ENCODE data around the gene NELL1.

The NELL1 gene

GRCh38 chr11:21116009-21116408 lies 446.6 kb downstream of the NELL1 start:
- ChIA-PET CTCF (no interaction called here), POLR2A (no interaction called here)
- no peak for TF ChIP-seq FOXA1 (IDR thresholded peaks at IDR 0.05)
- no peak for TF ChIP-seq ZNF384 (IDR thresholded peaks at IDR 0.05)
- TF ChIP-seq FOXM1 (IDR thresholded peaks at IDR 0.05; ENCODE audit: borderline replicate concordance) = no peak
- TF ChIP-seq CTBP1 (IDR thresholded peaks at IDR 0.05; ENCODE audit: borderline replicate concordance) = no peak
- TF ChIP-seq SUZ12 (IDR thresholded peaks at IDR 0.05) = no peak
- TF ChIP-seq ARNT (IDR thresholded peaks at IDR 0.05) = no peak
- no peak for TF ChIP-seq TARDBP (IDR thresholded peaks at IDR 0.05)
- TF ChIP-seq L3MBTL2 (conservative IDR thresholded peaks at IDR 0.05) = no peak
- no peak for TF ChIP-seq PKNOX1 (IDR thresholded peaks at IDR 0.05)
- TF ChIP-seq LEF1 (IDR thresholded peaks at IDR 0.05; ENCODE audit: borderline replicate concordance) = no peak
- TF ChIP-seq BHLHE40 (IDR thresholded peaks at IDR 0.05; ENCODE audit: borderline replicate concordance) = no peak
- no peak for TF ChIP-seq HDGF (IDR thresholded peaks at IDR 0.05; ENCODE audit: borderline replicate concordance)
- no peak for TF ChIP-seq FOXK2 (IDR thresholded peaks at IDR 0.05)
- TF ChIP-seq ELF4 (IDR thresholded peaks at IDR 0.05) = no peak
- TF ChIP-seq SP1 (IDR thresholded peaks at IDR 0.05) = no peak
- no peak for TF ChIP-seq NFRKB (IDR thresholded peaks at IDR 0.05)
- no peak for DNase-seq (ENCODE audit: extremely low spot score)

DNA sequence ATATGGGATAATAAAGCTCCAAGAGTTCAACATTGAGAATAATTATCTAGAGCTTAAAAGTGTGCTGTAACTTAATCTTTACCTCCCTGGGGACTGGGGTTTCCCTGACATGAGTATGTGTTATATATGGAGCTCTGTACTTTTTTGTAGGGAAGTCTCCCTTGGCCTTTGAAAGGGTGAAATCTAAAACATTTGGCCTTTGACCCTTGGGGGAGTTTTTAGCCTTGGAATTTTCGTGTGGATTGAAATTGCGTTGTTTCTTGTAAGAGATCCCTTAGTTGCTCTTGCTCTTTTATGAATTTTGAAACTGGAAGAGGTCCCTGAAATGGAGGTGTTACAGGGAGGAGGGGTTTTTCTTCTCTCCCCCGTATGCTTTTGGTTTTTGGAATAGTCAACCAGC lies 450.0 kb downstream of the NELL1 start:
- ChIA-PET CTCF (no interaction called here), POLR2A (no interaction called here)
- TF ChIP-seq ARNT (IDR thresholded peaks at IDR 0.05) (no peak), NFRKB (IDR thresholded peaks at IDR 0.05) (no peak), L3MBTL2 (conservative IDR thresholded peaks at IDR 0.05) (no peak)
- DNase-seq (ENCODE audit: extremely low spot score) = no peak

- CTCF ChIA-PET = no interaction called here
- POLR2A ChIA-PET = no interaction called here
- DNase-seq (ENCODE audit: extremely low spot score) = no peak
- TF ChIP-seq PKNOX1 (IDR thresholded peaks at IDR 0.05) (no peak), FOXM1 (IDR thresholded peaks at IDR 0.05; ENCODE audit: borderline replicate concordance) (no peak), LEF1 (IDR thresholded peaks at IDR 0.05; ENCODE audit: borderline replicate concordance) (no peak), ZNF384 (IDR thresholded peaks at IDR 0.05) (no peak), CTBP1 (IDR thresholded peaks at IDR 0.05; ENCODE audit: borderline replicate concordance) (no peak), FOXK2 (IDR thresholded peaks at IDR 0.05) (no peak), FOXA1 (IDR thresholded peaks at IDR 0.05) (no peak), ARNT (IDR thresholded peaks at IDR 0.05) (no peak), NFRKB (IDR thresholded peaks at IDR 0.05) (no peak), BHLHE40 (IDR thresholded peaks at IDR 0.05; ENCODE audit: borderline replicate concordance) (no peak), L3MBTL2 (conservative IDR thresholded peaks at IDR 0.05) (no peak), TARDBP (IDR thresholded peaks at IDR 0.05) (no peak)
Measured at GRCh38 chr11:21121991-21122390, 452.6 kb downstream of the NELL1 start.

DNA sequence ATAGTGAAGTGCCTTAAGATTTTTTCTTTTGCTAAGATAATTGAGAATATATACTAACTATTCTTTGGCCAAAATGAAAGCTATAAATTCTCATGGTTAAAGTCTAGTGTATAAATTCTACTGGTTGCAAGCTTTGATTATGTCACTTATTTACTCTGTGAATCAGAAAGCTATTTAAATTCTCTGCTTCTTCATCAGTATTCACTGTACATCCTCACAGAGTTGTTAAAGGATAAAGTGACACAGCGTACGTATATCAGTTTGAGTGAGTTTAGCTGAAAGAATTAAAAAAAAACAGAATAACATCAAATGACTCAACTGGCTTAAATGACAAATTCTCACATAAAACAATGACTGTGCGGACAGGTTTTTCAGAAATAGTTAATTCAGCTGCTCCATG lies 453.1 kb downstream of the NELL1 start:
- ChIA-PET CTCF (no interaction called here), POLR2A (no interaction called here)
- DNase-seq (ENCODE audit: extremely low spot score) = no peak
- TF ChIP-seq BHLHE40 (IDR thresholded peaks at IDR 0.05; ENCODE audit: borderline replicate concordance) = no peak
- no peak for TF ChIP-seq ZNF384 (IDR thresholded peaks at IDR 0.05)

DNA sequence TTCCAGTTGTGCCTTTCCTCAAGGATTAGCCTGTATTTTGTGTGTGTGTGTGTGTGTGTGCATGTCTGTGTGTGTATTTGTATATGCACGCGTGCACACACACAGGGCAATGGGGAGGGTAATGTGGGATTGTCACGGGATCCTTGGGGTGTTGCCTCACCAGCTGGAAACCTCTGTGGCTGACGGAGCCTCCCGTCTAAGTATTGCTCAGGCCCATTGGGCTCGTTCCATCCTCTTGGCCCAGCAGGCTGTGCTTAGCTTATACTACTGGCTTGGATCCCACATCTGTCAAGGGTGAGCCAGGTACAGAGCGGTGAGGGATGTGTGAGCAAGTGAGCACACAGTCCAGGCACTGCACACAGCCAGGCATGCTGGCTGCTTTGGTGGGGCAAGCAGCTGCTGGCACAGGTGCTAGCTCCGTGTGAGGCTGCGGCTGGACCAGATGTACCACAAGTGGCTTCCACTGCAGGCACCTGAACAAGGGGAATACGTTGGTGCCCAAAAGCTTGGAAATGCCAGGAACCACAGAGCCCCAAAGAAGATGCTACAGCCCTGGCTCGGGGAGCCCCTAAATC lies 462.8 kb downstream of the NELL1 start:
- ChIA-PET CTCF (no interaction called here), POLR2A (no interaction called here)
- TF ChIP-seq L3MBTL2 (conservative IDR thresholded peaks at IDR 0.05) (no peak), FOXM1 (IDR thresholded peaks at IDR 0.05; ENCODE audit: borderline replicate concordance) (no peak), HDGF (IDR thresholded peaks at IDR 0.05; ENCODE audit: borderline replicate concordance) (no peak), ZNF384 (IDR thresholded peaks at IDR 0.05) (no peak), BHLHE40 (IDR thresholded peaks at IDR 0.05; ENCODE audit: borderline replicate concordance) (no peak), FOXK2 (IDR thresholded peaks at IDR 0.05) (no peak), NFRKB (IDR thresholded peaks at IDR 0.05) (no peak), FOXA1 (IDR thresholded peaks at IDR 0.05) (no peak), SUZ12 (IDR thresholded peaks at IDR 0.05) (no peak), TARDBP (IDR thresholded peaks at IDR 0.05) (no peak), PKNOX1 (IDR thresholded peaks at IDR 0.05) (no peak), SP1 (IDR thresholded peaks at IDR 0.05) (no peak), ELF4 (IDR thresholded peaks at IDR 0.05) (no peak)
- DNase-seq (ENCODE audit: extremely low spot score) = no peak

DNA sequence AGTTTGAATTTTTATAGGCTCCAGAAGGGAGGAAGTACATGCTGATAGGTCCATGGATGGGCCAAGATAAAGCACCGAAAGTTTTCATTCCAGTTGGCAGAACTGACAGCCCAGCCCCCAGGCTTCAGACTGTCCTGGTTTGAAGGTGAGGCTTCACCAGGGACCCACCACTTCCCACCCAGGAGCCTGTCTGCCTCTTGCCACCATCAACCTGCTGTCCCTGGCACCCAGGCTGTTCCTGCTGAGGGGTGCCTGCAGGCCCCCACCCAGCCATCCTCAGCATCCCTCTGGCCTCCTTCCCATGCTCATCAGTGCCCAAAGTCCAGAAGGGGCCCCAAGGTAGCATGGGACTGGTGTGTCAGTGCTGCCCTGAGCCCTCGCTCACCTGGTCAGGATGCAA lies 463.9 kb downstream of the NELL1 start:
- ChIA-PET CTCF (no interaction called here), POLR2A (no interaction called here)
- no peak for DNase-seq (ENCODE audit: extremely low spot score)
- TF ChIP-seq ARNT (IDR thresholded peaks at IDR 0.05) (no peak), FOXM1 (IDR thresholded peaks at IDR 0.05; ENCODE audit: borderline replicate concordance) (no peak), SP1 (IDR thresholded peaks at IDR 0.05) (no peak), TARDBP (IDR thresholded peaks at IDR 0.05) (no peak), CTBP1 (IDR thresholded peaks at IDR 0.05; ENCODE audit: borderline replicate concordance) (no peak), PKNOX1 (IDR thresholded peaks at IDR 0.05) (no peak), LEF1 (IDR thresholded peaks at IDR 0.05; ENCODE audit: borderline replicate concordance) (no peak), BHLHE40 (IDR thresholded peaks at IDR 0.05; ENCODE audit: borderline replicate concordance) (no peak), FOXK2 (IDR thresholded peaks at IDR 0.05) (no peak), FOXA1 (IDR thresholded peaks at IDR 0.05) (no peak)

All from HEK293T (cell line).